Stimulated activated CD8-positive, alpha-beta memory T cell treated with anti-CD3 and anti-CD28 coated beads, Interleukin-12 subunit alpha, Interleukin-12 subunit beta, amount 100 ng/mL, for 4 hours (primary cell): ENCODE data around the gene TNRC6A.
"Not testable (repeated sequence)": the region's sequence is repeated elsewhere in the genome, so short reads cannot be mapped to it uniquely, and the experiment has no call there.

Source experiments
- DNase-seq: peaks from one replicate; pipeline ENCODE4 v3.0.0-alpha.2; 2020; ENCODE audit warnings: low read depth

TNRC6A gene

DNA sequence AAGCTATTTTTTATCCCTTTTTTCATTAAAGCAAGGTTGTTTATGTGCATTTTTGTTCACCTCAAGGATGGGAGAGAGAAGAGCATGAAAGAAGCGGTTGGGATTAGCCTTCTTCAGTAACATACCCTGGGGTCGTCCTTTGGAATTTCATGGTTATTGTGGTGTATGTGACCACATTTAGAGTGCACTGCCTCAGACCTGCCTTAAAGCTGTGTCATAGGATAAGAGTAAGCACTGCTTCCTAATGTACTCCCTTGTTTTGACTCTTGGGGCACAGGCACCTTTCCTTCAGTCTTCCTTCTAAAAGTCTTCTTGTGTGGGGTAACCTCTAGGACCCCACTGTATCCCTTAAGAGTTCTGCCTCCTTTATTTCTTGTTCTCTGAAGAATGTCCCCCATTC lies 28.9 kb downstream of the TNRC6A start:
- no peak for DNase-seq

DNA sequence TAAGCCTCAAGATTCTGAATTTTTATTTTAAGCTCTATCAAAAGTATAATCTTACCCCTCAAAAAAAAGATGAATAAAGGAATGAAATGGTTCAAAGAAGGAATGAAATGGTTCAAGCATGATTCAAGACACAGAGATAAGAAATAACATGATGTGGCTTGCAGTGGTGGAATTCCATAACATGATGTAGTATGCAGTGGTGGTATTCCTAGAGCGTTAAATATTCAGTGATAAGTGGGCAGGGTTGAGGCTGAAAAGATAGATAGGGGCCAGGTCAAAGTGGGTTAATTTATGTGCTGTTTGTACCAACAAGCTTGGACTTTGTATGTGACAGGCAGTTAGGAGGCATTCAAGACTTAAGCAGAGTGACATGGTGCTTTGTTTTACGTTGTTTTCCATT lies 29.6 kb downstream of the TNRC6A start:
- no peak for DNase-seq

DNA sequence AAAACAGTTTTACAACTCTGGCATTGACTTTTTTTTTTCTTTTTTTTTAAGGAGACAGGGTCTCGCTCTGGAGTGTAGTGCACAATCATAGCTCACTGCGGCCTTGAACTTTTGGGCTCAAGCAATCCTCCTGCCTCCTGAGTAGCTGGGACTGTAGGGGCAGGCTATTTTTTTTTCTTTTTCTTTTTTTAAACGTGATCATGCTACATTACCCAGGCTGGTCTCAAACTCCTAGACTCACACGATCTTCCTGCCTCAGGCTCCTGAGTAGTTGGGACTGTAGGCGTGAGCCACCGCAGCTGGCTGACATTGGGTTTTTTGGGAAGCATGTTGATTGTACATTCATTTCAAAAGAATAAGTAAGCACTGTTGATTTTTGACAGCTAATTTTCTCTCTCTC lies 32.1 kb downstream of the TNRC6A start:
- DNase-seq = no peak

DNA sequence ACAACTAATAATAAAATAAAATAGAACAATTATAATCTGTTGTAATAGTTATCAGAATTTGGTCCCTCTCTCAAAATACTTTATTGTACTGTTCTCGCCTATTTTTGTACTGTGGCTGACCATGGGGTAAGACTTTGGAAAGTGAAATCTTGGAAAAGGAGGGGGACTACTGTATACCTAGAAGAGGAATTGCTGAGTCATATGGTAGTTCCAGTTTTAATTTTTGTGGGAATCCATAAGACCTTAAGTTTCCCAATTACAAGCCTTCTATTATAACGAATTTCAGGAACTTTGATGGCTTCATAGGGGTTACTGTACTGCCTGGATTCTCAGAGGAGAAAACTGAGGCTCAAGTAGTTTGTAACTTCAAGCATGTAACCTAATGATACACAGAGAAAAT lies 35.5 kb downstream of the TNRC6A start:
- no peak for DNase-seq

DNA sequence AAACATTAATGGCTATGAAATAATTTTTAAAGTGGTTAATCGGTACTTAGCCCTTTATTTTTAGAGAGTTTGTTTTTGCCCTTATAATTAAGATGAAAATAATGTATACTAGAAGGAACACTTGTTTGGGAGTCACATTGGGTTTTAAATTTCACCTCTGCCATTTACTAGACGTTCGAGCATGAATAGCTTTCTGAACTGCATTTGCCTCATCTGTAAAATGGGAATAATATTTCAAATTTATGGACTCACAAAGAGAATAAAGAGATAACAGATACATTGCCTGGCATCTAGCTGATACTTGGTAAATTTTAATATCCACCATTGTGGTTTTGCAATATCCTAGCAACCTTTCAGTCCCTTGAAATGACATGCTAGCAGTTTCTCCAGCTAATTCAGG lies 36.6 kb downstream of the TNRC6A start:
- DNase-seq = no peak

DNA sequence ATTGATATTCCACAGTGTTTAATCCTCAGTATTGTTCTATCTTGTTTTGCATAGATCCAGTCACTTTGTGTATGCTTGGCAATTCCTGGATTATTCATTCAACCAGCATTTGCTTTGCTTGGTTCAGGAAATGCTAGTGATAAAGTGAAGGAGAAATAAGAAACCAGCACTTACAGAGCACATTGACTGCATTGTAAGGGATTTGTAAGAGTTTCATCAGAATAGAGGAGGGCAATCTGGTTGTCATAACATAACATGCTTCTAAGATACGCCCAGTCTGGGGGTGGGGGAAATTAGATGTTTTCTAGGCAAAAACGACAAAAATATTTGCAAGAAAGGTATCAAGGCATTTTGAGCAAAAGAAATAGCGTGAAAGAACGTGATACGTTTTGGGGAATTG lies 40.4 kb downstream of the TNRC6A start:
- DNase-seq = no peak

DNA sequence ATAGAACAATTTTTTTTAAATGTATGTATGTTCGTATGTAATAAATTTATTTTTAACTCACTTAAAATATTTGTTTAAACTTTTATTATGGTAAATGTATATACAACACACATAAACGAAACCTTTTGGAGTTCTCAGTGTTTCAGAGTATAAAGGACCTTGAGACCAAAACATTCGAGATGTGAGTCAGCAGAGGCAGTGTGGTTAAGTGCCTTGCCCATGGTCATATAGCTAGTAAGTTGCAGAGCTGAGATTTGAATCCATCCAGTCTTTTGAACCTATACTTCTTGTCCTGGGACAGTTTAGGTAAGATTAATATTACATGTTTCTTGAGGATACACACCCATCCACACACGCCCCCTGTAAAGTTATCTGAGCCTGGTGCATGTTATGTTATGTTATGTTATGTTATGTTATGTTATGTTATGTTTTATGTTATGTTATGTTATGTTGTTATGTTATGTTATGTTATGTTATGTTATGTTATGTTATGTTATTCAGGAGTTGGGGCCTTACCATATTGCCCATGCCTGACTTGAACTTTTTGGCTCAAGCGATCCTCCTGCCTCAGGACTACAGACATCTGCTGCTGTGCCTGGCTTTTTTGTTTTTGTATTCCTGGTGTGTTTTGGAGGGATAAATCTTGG lies 41.8 kb downstream of the TNRC6A start:
- DNase-seq = no peak

DNA sequence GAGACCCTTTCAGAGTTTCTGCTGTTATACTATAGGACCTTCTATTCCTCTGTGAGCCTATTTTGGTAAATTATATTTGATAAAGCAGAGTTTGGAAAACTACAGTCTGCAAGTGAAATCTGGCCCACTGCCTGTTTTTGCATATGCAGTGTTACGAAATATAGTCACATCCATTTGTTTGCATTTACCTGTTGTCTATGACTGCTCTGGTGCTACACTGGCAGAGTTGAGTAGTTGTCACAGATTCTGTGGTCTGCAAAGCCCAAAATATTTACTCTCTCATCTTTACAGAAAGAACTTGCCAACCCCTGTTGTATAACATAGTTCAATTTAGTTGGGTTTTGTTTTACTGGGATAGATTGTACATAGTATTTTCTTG lies 42.3 kb downstream of the TNRC6A start:
- DNase-seq = no peak

DNA sequence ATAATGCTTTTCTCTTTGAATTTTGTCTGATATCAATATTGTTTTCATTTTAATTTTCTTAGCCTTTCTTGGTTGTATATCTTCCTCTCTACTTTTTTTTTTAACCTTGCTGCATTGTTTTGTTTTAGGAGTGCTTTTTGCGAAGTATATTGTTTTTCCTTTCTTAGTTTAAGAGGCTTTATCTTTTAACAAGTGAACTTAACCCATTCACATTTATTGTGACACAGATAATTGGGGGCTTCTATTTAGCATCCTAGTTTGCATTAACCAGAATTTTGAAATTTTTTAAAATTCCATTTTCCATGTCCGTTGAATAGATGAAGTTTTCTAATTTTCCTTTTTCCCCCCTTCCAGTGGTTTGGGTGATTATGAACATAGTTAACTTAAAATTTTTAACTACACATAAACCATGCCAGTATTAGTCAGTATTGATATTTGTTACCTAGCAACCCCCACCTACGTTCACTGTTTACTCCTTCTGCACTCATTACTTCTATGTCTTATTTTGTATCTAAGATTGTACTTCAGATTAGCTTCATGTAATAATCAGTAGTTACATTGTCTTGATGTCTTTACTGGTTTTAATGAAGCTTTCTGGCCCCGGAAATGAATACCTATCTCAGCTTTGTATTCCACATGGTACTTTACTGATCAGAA lies 44.4 kb downstream of the TNRC6A start:
- DNase-seq = no peak

DNA sequence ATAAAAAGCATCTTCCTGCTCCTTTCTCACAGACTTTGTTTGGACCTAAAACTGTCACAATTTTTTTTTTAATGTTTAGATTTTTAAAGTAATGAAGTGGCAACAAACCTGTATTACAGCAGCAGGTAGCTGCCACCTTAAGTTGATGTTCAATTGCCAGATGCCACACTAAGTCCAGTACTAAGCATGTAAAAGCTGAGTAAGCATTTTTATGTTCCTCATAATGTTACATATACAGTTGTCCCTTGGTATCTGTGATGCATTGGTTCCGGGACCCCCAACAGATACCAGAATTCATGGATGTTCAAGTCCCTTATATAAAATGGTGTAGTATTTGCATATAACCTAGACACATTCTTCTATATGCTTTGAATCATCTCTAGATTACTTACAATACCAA lies 45.1 kb downstream of the TNRC6A start:
- DNase-seq = no peak

DNA sequence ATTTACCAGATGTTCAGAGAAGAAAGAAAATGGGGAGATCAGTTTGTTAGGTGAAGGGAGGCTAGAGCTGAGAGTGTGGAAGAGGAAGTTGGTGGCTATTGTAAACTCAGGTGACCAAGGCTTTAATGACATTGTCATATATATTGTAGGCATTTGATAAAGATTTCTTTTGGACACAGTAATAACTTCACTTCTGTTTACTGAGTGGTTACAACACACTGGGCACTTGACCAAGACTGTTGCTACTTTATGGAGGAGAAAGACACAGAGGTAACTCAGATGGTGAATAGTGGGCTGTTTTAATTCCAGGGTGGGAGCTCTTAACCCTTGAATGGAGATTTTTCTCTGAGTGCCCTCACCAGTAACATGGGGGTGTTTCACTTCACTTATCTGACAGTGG lies 46.0 kb downstream of the TNRC6A start:
- no peak for DNase-seq

DNA sequence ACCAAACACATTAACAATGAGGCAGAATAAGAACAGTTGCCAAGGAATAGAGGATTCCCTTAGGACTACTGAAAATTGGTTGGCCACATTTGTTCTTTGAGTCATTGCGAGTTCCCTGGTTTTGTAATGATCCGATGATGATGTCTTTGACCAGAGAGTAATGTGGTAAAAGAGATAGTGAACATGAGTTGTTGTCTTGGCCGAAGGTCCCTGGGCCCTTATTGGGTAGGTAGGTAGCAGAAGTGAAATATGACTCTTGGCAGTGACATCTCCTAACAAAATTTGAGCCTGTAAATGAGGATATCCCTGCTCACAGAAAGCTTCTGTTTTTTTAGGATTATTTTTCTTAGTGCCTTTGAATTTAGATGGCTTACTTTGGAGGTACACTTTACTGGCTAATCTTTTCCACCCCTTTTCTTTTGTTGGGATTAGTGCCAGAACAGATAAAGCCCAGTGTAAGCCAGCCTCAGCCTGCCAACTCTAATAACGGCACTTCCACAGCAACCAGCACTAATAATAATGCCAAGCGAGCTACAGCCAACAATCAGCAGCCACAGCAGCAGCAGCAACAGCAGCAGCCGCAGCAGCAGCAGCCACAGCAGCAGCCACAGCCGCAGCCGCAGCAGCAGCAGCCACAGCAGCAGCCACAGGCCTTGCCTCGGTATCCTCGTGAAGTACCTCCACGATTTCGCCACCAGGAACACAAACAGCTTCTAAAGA lies 47.2 kb downstream of the TNRC6A start:
- DNase-seq = no peak

DNA sequence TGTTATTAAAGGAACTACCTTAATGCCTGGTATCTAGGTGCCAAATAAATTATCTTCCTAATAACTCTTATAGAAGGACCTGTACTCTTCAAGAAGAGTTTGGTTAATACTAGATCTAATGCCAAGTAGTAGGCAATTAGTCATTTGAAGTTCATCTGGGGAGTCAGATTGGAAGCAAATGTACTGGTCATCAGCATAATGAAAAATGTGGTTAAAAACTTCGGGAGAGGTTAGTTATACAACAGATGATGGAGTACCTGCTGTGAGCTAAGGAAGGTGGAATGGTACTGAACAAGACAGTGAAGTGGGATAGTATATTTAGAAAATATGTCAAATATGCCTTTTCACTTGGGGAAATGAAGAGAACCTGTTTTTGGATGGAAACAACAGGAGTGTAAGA lies 49.2 kb downstream of the TNRC6A start:
- DNase-seq = no peak

DNA sequence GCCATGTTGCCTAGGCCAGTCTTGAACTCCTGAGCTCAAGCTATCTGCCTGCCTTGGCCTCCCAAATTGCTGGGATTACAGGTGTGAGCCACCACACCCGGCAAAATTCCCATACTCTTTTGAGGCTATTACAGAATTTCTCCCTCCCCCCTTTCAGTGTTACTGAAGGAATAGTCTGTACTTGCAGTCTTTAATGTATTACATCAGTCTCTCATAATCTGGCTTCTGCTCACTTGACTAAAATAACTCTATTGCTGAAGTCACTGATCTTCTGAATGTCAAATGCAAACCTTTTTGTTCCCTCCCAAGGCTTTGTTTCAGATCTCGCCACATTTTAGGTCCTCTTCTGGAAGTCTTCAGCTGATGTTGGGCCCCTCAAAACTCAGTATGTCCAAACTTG lies 51.8 kb downstream of the TNRC6A start:
- no peak for DNase-seq

DNA sequence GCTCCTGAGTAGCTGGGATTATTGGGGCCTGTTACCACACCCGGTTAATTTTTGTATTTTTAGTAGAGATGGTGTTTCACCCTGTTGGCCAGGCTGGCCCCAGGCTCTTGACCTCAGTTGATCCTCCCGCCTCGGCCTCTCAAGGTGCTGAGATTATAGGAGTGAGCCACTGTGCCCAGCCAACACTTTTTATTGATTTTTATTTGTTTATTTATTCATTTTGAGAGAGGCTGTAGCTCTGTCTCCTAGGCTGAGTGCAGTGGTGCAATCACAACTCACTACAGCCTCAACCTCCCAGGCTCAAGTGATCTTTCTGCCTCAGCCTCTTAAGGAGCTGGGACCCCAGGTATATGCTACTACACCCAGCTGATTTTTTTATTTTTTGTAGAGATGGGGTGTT lies 54.7 kb downstream of the TNRC6A start:
- DNase-seq = no peak

DNA sequence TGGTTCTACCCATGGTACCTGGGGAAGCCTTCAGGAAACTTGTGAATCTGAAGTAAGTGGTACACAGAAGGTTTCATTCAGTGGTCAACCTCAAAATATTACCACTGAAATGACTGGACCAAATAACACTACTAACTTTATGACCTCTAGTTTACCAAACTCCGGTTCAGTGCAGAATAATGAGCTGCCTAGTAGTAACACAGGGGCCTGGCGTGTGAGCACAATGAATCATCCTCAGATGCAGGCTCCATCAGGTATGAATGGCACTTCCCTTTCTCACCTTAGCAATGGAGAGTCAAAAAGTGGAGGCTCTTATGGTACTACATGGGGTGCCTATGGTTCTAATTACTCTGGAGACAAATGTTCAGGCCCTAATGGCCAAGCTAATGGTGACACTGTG lies 60.4 kb downstream of the TNRC6A start:
- DNase-seq = no peak

DNA sequence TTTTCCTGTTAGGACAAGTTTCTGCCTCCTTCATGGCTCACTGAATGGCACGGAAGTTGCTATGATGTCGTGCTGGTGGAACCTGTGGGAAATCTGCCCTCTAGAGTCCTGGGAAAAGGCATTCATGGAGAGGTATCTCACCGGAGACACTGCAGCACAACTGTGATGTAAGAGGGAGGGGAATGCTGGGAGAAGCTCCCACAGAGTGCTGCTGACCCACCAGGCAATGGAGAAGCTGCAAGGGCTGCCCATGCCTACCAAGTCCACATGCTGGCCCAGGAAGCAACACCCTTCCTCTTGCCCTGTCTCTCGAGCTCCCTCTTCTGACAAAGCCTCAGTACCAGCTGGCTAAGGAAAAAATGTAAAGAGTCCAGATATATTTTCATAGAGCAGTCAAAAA lies 71.1 kb downstream of the TNRC6A start:
- no peak for DNase-seq

DNA sequence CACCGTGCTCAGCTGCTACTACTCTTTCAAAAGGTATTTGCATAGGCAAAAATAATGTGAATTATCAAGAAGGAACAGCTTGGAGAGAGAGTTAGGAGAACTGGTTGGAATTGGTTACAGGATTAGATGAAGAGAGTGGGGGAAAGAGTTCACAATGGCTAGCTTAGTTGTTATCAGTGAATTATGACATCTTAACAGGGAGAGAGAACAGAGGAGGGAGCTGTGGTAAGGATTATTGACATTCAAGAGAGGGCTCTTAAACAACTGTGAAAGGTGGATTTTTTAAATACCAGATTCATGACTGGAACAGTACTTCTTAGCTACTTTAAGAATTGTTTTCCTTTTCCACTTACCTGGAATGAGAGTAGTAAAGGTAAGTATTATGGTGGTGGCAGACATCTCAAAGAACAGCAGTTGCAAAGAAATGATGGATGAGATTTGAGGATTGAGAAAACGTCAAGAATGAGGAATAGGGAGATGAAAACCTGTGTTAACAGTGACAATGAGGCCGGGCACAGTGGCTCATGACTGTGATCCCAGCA lies 72.4 kb downstream of the TNRC6A start:
- no peak for DNase-seq

DNA sequence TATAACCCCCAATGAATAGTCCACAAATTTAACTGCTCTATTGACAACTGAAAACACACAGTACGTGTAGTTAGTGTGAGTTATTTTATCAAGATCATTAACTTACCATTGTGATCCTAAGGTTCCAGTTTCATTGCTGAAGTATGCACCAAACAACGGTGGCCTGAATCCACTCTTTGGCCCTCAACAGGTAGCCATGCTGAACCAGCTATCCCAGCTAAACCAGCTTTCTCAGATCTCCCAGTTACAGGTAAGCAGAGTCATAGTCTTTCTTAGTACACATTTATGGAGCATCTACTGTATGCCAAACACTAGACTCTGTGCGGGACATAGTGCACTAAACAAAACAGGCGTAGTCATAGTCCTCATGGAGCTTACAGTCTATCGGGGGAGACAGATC lies 76.0 kb downstream of the TNRC6A start:
- no peak for DNase-seq

DNA sequence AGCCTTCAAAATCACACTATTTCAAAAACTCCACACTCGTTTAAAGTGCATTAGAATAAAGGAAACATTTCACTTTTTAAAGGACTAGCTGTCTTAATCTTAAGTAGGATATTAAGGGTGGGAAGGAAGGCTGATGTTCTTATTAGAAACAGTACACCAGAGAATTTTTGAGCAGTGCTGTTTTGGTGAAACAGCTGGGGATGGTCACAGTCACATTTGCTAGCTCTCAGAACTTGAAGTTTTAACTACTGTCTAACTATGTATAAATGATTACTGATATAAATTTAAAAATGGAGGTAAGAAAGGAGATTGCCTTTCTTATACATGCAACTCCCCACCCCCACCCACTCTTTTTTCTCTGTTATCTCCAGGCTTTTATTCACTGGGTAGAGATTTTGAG lies 77.8 kb downstream of the TNRC6A start:
- no peak for DNase-seq

DNA sequence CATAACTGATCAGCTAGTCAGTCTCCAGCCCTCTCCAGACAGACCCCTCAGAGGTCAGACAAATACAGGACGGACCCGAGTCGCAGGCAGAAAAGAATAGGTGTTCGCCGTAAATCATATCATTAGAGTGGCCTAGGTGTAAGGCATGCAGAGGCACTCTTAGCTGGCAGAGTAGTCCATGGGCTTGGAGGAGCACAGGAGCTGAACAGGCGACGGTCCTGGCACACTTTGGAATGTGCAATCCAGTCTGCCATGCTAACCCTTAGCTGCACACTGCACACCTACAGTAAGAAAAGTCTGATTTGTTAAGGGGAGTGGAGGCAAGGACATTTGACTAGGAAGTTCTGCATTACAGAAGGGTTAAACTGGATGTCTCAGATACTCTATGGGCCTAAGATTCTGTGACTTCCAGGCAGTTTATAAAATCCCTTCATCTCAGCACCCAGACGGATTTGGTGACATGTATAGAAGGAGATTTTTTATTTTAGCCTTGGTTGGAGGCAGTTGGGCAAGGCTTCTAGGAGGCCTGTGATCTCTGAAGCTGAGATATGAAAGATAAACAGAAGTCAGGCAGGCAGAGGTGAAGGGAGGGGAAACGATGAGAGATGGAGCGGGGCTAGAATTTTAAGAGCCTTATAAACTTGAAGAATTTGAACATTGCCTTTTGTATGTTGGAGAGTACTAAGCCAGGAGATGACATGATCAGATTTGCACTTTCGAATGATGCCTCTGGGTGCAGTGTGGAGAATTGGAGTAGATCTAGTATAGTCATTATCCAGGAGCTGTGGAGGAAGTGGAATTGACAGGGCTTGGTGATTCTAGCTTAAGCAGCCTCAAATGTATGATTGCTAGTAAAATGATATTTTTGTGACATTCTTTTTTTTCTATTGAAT lies 81.7 kb downstream of the TNRC6A start:
- DNase-seq = no peak

DNA sequence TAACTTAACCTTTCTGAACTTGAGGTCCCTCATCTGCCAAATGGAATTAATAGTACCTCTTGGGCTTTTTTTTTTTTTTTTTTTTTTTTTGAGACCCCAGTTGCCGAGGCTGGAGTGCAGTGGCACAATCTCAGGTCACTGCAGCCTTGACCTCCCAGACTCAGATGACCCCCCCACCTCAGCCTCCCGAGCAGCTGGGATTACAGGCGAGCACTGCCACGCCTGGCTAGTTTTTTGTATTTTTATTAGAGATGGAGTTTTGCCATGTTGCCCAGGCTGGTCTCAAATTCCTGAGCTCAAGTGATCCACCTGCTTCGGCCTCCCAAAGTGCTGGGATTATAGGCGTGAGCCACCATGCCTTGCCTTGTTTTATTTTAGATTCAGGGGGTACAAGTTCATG lies 83.4 kb downstream of the TNRC6A start:
- DNase-seq = not testable (repeated sequence)
